Measurements from ENCODE around the gene CCDC40.
"Not testable (repeated sequence)": the region's sequence is repeated elsewhere in the genome, so short reads cannot be mapped to it uniquely, and the experiment has no call there.

The CCDC40 gene

GRCh38 chr17:80035937-80036714 is at the start of gene CCDC40:
Gene CCDC40 (plus strand): TSS chr17:80036642. CDS start chr17:80036663, 21 bp downstream.
- H3K9me3 Mint-ChIP-seq, result no peaks in the 10 kb centered on the region
- peak; percentile 80 for DNase-seq
- peaks cover 14% of the 10 kb centered on the region for H3K4me1 Mint-ChIP-seq
- H3K27me3 Mint-ChIP-seq, result peaks cover 16% of the 10 kb centered on the region
- peak within 1 kb of the TSS; percentile 89 for H3K4me3 Mint-ChIP-seq
- no peaks in the 10 kb centered on the region for H3K36me3 Mint-ChIP-seq (ENCODE audit: low read depth)
- H3K27ac Mint-ChIP-seq, result peak within 1 kb of the TSS; percentile 72
- ATAC-seq, result peak; percentile 81

DNA sequence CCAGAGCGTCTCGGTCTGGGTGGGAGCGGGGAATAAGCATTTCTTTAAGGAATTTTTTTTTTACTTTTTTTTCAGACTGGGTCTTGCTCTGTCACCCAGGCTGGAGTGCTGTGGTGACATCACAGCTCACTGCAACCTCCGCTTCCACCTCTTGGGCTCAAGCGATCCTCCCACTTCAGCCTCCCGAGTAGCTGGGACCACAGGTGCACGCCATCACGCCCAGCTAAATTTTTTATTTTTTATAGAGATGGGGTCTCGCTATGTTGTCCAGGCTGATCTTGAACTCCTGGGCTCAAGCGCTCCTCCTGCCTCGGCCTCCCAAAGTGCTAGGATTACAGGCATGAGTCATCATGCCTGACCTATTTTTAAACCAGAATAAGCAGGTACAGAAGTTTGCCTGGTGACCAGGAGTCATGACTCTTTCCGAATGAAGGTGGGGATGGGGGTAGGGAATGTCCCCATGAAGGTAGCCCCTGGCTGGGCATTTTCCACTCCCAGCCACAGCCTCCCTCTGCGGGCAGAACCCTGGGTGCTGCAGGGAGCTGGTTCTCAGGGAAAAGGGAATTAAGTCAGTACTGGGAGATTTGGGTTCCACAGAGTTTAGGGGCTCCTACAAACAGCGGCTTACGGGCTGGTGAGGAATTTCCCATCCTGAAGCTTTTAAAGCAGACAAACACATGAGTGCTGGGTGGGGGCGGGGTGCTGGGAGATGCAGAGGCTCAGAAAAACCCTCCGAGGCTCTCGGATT is 49.1 kb upstream of the CCDC40 start:
- H3K4me1 Mint-ChIP-seq, result peaks cover 25% of the 10 kb centered on the region
- no peaks in the 10 kb centered on the region for H3K9me3 Mint-ChIP-seq
- DNase-seq (no peak), ATAC-seq (no peak)
- H3K27ac Mint-ChIP-seq, result no peak overlapping the region
- no peaks in the 10 kb centered on the region for H3K36me3 Mint-ChIP-seq (ENCODE audit: low read depth)
- H3K27me3 Mint-ChIP-seq, result no peaks in the 10 kb centered on the region
- no peak overlapping the region for H3K4me3 Mint-ChIP-seq

GRCh38 chr17:79987935-79988184 is 48.6 kb upstream of the CCDC40 start:
- H3K27me3 Mint-ChIP-seq, result no peaks in the 10 kb centered on the region
- no peak for ATAC-seq
- DNase-seq, result no peak
- H3K4me1 Mint-ChIP-seq, result peaks cover 30% of the 10 kb centered on the region
- H3K27ac Mint-ChIP-seq, result no peak overlapping the region
- no peaks in the 10 kb centered on the region for H3K36me3 Mint-ChIP-seq (ENCODE audit: low read depth)
- H3K9me3 Mint-ChIP-seq, result no peaks in the 10 kb centered on the region
- H3K4me3 Mint-ChIP-seq, result no peak overlapping the region

GRCh38 chr17:79988185-79988971 is 48.1 kb upstream of the CCDC40 start:
- no peak overlapping the region for H3K4me3 Mint-ChIP-seq
- no peaks in the 10 kb centered on the region for H3K36me3 Mint-ChIP-seq (ENCODE audit: low read depth)
- H3K9me3 Mint-ChIP-seq, result no peaks in the 10 kb centered on the region
- ATAC-seq (peak; percentile 35), DNase-seq (peak; percentile 32)
- no peaks in the 10 kb centered on the region for H3K27me3 Mint-ChIP-seq
- no peak overlapping the region for H3K27ac Mint-ChIP-seq
- H3K4me1 Mint-ChIP-seq, result peaks cover 36% of the 10 kb centered on the region

DNA sequence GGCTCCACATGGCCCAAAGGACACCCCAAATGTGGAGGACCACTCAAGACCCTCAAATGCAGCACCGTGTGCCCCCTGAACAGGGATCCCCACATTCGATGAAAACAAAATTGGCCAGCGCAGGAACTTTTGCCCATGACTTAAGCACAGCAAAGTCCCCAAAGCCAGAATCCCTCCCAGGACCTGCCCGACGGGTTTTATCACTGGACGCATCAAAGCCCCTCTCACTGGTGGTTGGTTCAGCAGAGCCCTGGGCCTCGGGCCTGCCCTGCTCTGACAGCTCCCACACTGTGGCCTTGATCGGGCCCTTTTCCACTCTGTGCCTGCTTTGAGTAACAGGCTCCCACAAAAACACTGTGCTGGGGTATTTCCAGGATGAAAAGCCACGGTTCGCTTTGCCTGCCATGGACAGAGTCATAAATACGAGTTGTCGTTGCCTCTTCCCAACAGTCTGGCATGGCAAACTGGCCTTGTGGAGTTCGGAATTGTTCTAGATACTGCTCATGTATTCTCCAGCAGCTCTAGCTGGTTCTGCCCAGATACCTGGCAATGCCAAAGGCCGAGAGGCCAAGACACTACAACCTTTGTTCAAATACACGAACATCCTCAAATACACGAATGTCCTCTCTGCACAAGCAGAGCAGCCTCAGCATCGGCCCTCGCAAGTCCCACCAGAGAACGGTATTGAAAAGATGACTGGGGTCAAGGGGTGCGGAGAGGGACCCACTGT is 47.2 kb upstream of the CCDC40 start:
- Mint-ChIP-seq H3K9me3 (no peaks in the 10 kb centered on the region), H3K4me3 (no peak overlapping the region), H3K27ac (no peak overlapping the region), H3K36me3 (ENCODE audit: low read depth) (no peaks in the 10 kb centered on the region), H3K27me3 (no peaks in the 10 kb centered on the region), H3K4me1 (peaks cover 44% of the 10 kb centered on the region)
- ATAC-seq (no peak), DNase-seq (no peak)

DNA sequence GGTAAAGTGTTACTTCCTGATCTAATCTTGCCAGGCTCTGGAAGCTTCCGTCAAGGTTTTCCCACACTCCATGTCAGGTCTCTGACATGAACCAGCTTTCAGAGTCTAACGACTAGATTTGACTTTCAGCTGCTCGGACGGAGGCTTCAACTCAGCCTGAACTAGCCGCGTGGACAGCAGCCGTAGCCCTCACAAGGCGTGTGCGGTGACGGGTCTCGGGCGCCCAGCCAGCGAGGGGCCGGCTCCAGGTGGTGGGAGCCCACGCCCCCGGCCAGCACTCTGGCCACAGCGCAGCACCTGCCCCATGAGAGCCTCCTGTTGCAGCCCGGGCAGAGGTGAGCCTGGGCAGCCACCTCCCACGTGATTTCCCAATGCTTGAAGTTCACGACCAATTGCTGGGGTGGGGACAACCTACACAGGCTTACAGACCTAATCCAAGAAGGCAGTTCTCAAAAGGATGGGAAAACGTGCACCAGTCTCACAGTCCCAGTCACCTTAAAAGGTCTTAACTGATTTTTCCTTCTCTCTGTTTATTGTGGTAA is 46.3 kb upstream of the CCDC40 start:
- no peak overlapping the region for H3K4me3 Mint-ChIP-seq
- no peaks in the 10 kb centered on the region for H3K36me3 Mint-ChIP-seq (ENCODE audit: low read depth)
- peaks cover 50% of the 10 kb centered on the region for H3K4me1 Mint-ChIP-seq
- DNase-seq (no peak), ATAC-seq (no peak)
- H3K9me3 Mint-ChIP-seq, result no peaks in the 10 kb centered on the region
- no peak overlapping the region for H3K27ac Mint-ChIP-seq
- H3K27me3 Mint-ChIP-seq, result no peaks in the 10 kb centered on the region

GRCh38 chr17:79990704-79991103 is 45.7 kb upstream of the CCDC40 start:
- no peaks in the 10 kb centered on the region for H3K9me3 Mint-ChIP-seq
- peaks cover 54% of the 10 kb centered on the region for H3K4me1 Mint-ChIP-seq
- no peaks in the 10 kb centered on the region for H3K27me3 Mint-ChIP-seq
- H3K4me3 Mint-ChIP-seq, result no peak overlapping the region
- DNase-seq, result no peak
- no peaks in the 10 kb centered on the region for H3K36me3 Mint-ChIP-seq (ENCODE audit: low read depth)
- no peak overlapping the region for H3K27ac Mint-ChIP-seq
- ATAC-seq, result no peak

- Mint-ChIP-seq H3K27ac (peak overlapping the region; percentile 14), H3K4me1 (peaks cover 60% of the 10 kb centered on the region), H3K27me3 (no peaks in the 10 kb centered on the region), H3K4me3 (peak overlapping the region; percentile 83), H3K36me3 (ENCODE audit: low read depth) (no peaks in the 10 kb centered on the region), H3K9me3 (no peaks in the 10 kb centered on the region)
- ATAC-seq (peak; percentile 72), DNase-seq (peak; percentile 87)
Observed at GRCh38 chr17:79991140-79991923, 45.1 kb upstream of the CCDC40 start.

GRCh38 chr17:79991924-79992648 is 44.4 kb upstream of the CCDC40 start:
- H3K4me1 Mint-ChIP-seq, result peaks cover 67% of the 10 kb centered on the region
- ATAC-seq, result peak; percentile 2
- peak overlapping the region; percentile 83 for H3K4me3 Mint-ChIP-seq
- H3K27ac Mint-ChIP-seq, result peak overlapping the region; percentile 93
- no peaks in the 10 kb centered on the region for H3K27me3 Mint-ChIP-seq
- peak; percentile 22 for DNase-seq
- no peaks in the 10 kb centered on the region for H3K36me3 Mint-ChIP-seq (ENCODE audit: low read depth)
- H3K9me3 Mint-ChIP-seq, result no peaks in the 10 kb centered on the region

DNA sequence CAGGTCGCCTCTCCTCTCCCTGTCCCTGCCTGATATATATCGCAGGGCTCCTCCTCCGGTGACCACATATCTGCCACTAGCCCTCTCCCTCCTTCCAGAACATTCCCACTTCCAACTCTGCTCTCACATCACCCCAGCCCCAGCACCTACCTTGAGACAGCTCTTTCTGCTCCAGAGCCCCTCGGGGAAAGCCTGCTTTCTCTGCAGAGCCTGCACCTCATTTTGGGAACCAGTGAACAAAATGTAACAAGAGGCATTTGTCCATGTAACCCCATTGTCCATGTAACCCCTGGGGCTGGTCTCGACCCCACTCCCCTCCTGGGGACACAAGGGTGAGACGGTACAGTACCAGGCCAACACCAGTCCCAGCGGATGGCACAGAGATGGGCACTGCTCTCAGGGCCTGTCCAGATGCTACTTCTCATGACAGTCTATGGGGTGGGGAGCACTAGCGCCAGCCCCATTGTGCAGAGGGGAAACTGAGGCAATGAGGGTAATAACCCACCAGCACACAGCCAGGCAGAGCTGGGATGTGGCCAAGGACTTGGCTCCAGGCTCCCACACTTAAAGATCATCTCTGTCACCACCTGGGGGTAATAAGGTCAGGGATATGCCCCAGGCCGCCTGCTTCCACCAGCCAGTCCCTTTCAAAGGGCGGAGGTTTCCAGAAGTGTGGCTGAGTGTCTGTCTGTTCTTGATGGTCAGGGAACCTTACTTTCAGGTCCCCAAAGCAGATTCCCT is 43.6 kb upstream of the CCDC40 start:
- DNase-seq, result peak; percentile 20
- H3K27me3 Mint-ChIP-seq, result no peaks in the 10 kb centered on the region
- peak overlapping the region; percentile 83 for H3K4me3 Mint-ChIP-seq
- no peaks in the 10 kb centered on the region for H3K9me3 Mint-ChIP-seq
- no peaks in the 10 kb centered on the region for H3K36me3 Mint-ChIP-seq (ENCODE audit: low read depth)
- H3K4me1 Mint-ChIP-seq, result peaks cover 73% of the 10 kb centered on the region
- H3K27ac Mint-ChIP-seq, result peak overlapping the region; percentile 93
- ATAC-seq, result no peak

DNA sequence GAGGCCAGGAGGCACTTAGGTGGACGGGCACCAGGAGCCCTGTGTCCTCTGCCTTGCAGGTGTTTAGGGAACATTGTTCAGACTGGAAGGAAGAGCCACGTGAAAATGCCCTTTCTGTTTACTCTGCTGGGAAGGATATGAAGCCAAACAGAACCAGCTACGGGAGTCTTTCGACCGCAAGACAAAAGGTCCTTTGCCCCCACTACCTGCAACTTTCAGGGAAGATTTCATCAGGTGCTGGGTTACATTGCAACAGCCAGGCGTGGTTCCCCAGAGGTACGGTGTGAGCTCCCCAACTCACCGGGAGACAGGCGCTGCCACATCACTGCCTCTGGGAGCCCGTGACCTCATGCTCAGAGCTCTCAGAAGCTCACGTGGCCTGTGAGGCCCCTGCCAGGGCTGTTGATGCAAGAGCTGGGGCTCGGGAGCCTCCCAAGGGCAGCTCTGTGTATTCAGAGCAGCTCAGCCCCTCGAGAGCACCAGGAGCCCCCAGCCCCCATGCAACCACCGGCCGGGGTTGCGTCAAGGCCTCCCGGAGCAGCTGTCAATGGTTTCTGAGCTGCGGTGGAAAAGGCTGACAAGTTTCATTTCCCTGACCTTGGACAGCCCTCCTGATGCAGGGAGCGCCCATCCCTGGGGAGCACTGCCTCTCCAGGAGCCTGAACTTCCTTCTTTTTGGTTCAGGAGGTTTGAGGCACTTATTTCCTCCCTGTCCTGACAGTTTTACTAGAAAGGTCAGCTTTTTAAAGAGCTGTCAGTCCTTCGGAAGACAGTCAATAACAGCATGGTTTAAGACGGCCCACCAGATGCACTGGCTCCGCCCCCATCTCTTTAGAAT is 42.8 kb upstream of the CCDC40 start:
- H3K27ac Mint-ChIP-seq, result peak overlapping the region; percentile 93
- H3K36me3 Mint-ChIP-seq (ENCODE audit: low read depth), result no peaks in the 10 kb centered on the region
- H3K27me3 Mint-ChIP-seq, result no peaks in the 10 kb centered on the region
- H3K4me1 Mint-ChIP-seq, result peaks cover 70% of the 10 kb centered on the region
- no peaks in the 10 kb centered on the region for H3K9me3 Mint-ChIP-seq
- ATAC-seq (peak; percentile 69), DNase-seq (peak; percentile 74)
- peak overlapping the region; percentile 83 for H3K4me3 Mint-ChIP-seq

- not testable (repeated sequence) for H3K27me3 Mint-ChIP-seq; H3K36me3 Mint-ChIP-seq (ENCODE audit: low read depth); ATAC-seq; H3K4me3 Mint-ChIP-seq; DNase-seq; H3K9me3 Mint-ChIP-seq
- peaks cover 68% of the 10 kb centered on the region for H3K4me1 Mint-ChIP-seq
- H3K27ac Mint-ChIP-seq, result peak overlapping the region; percentile 93
Observed at GRCh38 chr17:79994228-79994569, 42.2 kb upstream of the CCDC40 start.

All from activated naive CD8-positive, alpha-beta T cell treated with anti-CD3 and anti-CD28 coated beads, Interleukin-2, amount 50 U/mL, for 24 hours (primary cell).